Measurements from ENCODE around the gene DFFA.

GRCh38 chr1:10502206-10502605 lies 29.9 kb upstream of the DFFA start:
- TF ChIP-seq POLR2A (IDR thresholded peaks at IDR 0.05; ENCODE audit: low read depth, low read length) (no peak), POLR2AphosphoS5 (IDR thresholded peaks at IDR 0.05; ENCODE audit: low read depth, low read length) (no peak)

All from GM12891 (cell line).